ENCODE measurements around the gene SEC24A.

GRCh38 chr5:134664448-134664847 lies 15.9 kb downstream of the SEC24A start:
- TF ChIP-seq CTCF (IDR thresholded peaks at IDR 0.05) (no peak), ZFX (IDR thresholded peaks at IDR 0.05; ENCODE audit: borderline replicate concordance) (no peak)

Data from 22Rv1 (cell line).